IMR-90 (cell line): Measurements from ENCODE around the gene FRMD1. TPM values are rescaled to one million over a fixed set of nuclear protein-coding genes. Genes with fewer than 3 reads are reported as not detected.
A peak's percentile ranks its signal among the peaks of the same experiment; 100 is the strongest.

Source experiments
- ATAC-seq: fragments of 200-7000 bp; cut with Tn5 transposase; 2 replicates; pipeline ENCODE4 v1.9.1; 2020; ENCODE audit warnings: low read depth, mild to moderate bottlenecking, moderate library complexity
- BruUV-seq: library from RNA; stranded (reverse); fragments of 400-500 nt; replicated peaks from 2 replicates; lab custom pipeline; 2021; lab: Mats Ljungman, UMichigan
- CTCF ChIA-PET: fragments of 300-600 bp; formaldehyde crosslinking; extraction: SDS; loops from one replicate; lab custom pipeline; 2021; ENCODE audit warnings: antibody characterized with exemption; lab: Yijun Ruan, JAX
- POLR2A ChIA-PET: fragments of 300-600 bp; sonication (Branson Sonifier 250); formaldehyde crosslinking; loops from one replicate; lab custom pipeline; 2022; ENCODE audit warnings: antibody characterized with exemption; ENCODE audit not compliant: unreplicated experiment; lab: Charles Lee
- DNase-seq: peaks from one replicate; pipeline ENCODE4 v3.0.0; 2013
- H2AFZ ChIP-seq: replicated peaks from 2 replicates; pipeline ENCODE3; 2013; ENCODE audit warnings: low read length, mild to moderate bottlenecking; ENCODE audit not compliant: poor library complexity
- H2AK5ac ChIP-seq: 2 replicates; pipeline ENCODE4 v1.6.1; 2013; ENCODE audit warnings: low read depth, low read length, inconsistent platforms
- H2AK9ac ChIP-seq: replicated peaks from 2 replicates; pipeline ENCODE3; 2013; ENCODE audit warnings: mild to moderate bottlenecking, low read depth, low read length, moderate library complexity; ENCODE audit not compliant: poor library complexity
- H2BK120ac ChIP-seq: 2 replicates; pipeline ENCODE4 v1.6.1; 2013; ENCODE audit warnings: low read depth, low read length, inconsistent platforms
- H2BK15ac ChIP-seq: 3 replicates; pipeline ENCODE4 v1.6.1; 2013; ENCODE audit warnings: low read depth, low read length, inconsistent platforms
- H2BK20ac ChIP-seq: 2 replicates; pipeline ENCODE4 v1.6.1; 2013; ENCODE audit warnings: low read depth, mild to moderate bottlenecking, inconsistent platforms, low read length, moderate library complexity
- H2BK5ac ChIP-seq: 2 replicates; pipeline ENCODE4 v1.6.1; 2013; ENCODE audit warnings: mild to moderate bottlenecking, low read depth, low read length, inconsistent platforms; ENCODE audit not compliant: poor library complexity, severe bottlenecking
- H3K14ac ChIP-seq: replicated peaks from 2 replicates; pipeline ENCODE4 v1.6.1; 2013; ENCODE audit warnings: low read depth, low read length, inconsistent platforms
- H3K18ac ChIP-seq: 2 replicates; pipeline ENCODE4 v1.6.1; 2013; ENCODE audit warnings: low read depth, low read length, control low read depth
- H3K23ac ChIP-seq: 2 replicates; pipeline ENCODE4 v1.6.1; 2013; ENCODE audit warnings: low read depth, low read length, inconsistent platforms
- H3K27ac ChIP-seq: 2 replicates; pipeline ENCODE4 v1.5.1; 2013; ENCODE audit warnings: mild to moderate bottlenecking, control low read depth, low read length; ENCODE audit not compliant: insufficient read depth
- H3K27me3 ChIP-seq: 2 replicates; pipeline ENCODE4 v1.6.1; 2013; ENCODE audit warnings: low read length; ENCODE audit not compliant: control insufficient read depth, insufficient read depth
- H3K36me3 ChIP-seq: 2 replicates; pipeline ENCODE4 v1.6.1; 2013; ENCODE audit warnings: low read length, mixed read lengths; ENCODE audit not compliant: control insufficient read depth, insufficient read depth
- H3K4ac ChIP-seq: 2 replicates; pipeline ENCODE4 v1.6.1; 2013; ENCODE audit warnings: low read depth, low read length, inconsistent platforms
- H3K4me1 ChIP-seq: 2 replicates; pipeline ENCODE4 v1.6.1; 2013; ENCODE audit warnings: low read length, mixed read lengths; ENCODE audit not compliant: control insufficient read depth, insufficient read depth
- H3K4me2 ChIP-seq: 2 replicates; pipeline ENCODE4 v1.6.1; 2013; ENCODE audit warnings: low read depth, mild to moderate bottlenecking, control low read depth, low read length, moderate library complexity
- H3K4me3 ChIP-seq: 2 replicates; pipeline ENCODE4 v1.5.1; 2013; ENCODE audit warnings: low read depth, mild to moderate bottlenecking, control low read depth, low read length, moderate library complexity; ENCODE audit not compliant: insufficient read depth
- H3K56ac ChIP-seq: 2 replicates; pipeline ENCODE4 v1.6.1; 2013; ENCODE audit warnings: low read length, inconsistent platforms; ENCODE audit not compliant: insufficient read depth; ENCODE audit errors: extremely low read depth
- H3K79me1 ChIP-seq, 2 experiments: 2 replicates each; pipeline ENCODE4 v1.6.1; 2013; ENCODE audit warnings: low read length in 2 of 2, inconsistent platforms in 1 of 2, low read depth in 1 of 2
- H3K9ac ChIP-seq: 2 replicates; pipeline ENCODE4 v1.6.1; 2013; ENCODE audit warnings: low read depth, low read length, control low read depth
- H3K9me1 ChIP-seq: 2 replicates; pipeline ENCODE4 v1.6.1; 2013; ENCODE audit warnings: low read length, inconsistent platforms; ENCODE audit not compliant: insufficient read depth
- H3K9me3 ChIP-seq: 2 replicates; pipeline ENCODE4 v1.6.1; 2013; ENCODE audit warnings: low read length; ENCODE audit not compliant: control insufficient read depth, insufficient read depth
- H4K20me1 ChIP-seq: 2 replicates; pipeline ENCODE4 v1.6.1; 2013; ENCODE audit warnings: low read length, inconsistent platforms; ENCODE audit not compliant: insufficient read depth
- H4K5ac ChIP-seq: 2 replicates; pipeline ENCODE4 v1.6.1; 2013; ENCODE audit warnings: mild to moderate bottlenecking, low read depth, low read length, control low read depth
- H4K8ac ChIP-seq, 2 experiments: 2 replicates each; pipeline ENCODE4 v1.6.1; 2013; ENCODE audit warnings: low read depth in 2 of 2, low read length in 2 of 2, control low read depth in 1 of 2, inconsistent platforms in 1 of 2
- H4K91ac ChIP-seq: 2 replicates; pipeline ENCODE4 v1.6.1; 2013; ENCODE audit warnings: low read depth, low read length, inconsistent platforms; ENCODE audit not compliant: insufficient read depth
- CEBPB ChIP-seq: IDR thresholded peaks from 2 replicates; pipeline ENCODE4 v1.6.1; 2012; ENCODE audit warnings: low read depth, low read length, improper control_type of control experiment
- MAFK ChIP-seq: IDR thresholded peaks from 2 replicates; pipeline ENCODE4 v1.6.1; 2012; ENCODE audit warnings: low read depth, low read length, improper control_type of control experiment
- MXI1 ChIP-seq: IDR thresholded peaks from 2 replicates; pipeline ENCODE4 v1.6.1; 2012; ENCODE audit warnings: low read depth, mild to moderate bottlenecking, low read length, moderate library complexity, borderline replicate concordance
- NFE2L2 ChIP-seq: fragments of 150-350 bp; IDR thresholded peaks from 2 replicates; pipeline ENCODE4 v1.6.1; 2016; ENCODE audit warnings: low read depth, mild to moderate bottlenecking, low read length
- RAD21 ChIP-seq: IDR thresholded peaks from 2 replicates; pipeline ENCODE4 v1.6.1; 2012; ENCODE audit warnings: low read length, improper control_type of control experiment
- RCOR1 ChIP-seq: IDR thresholded peaks from 2 replicates; pipeline ENCODE4 v1.6.1; 2012; ENCODE audit warnings: mild to moderate bottlenecking, low read length, improper control_type of control experiment; ENCODE audit not compliant: insufficient replicate concordance
- RFX5 ChIP-seq: IDR thresholded peaks from 2 replicates; pipeline ENCODE4 v1.8.0; 2012; ENCODE audit warnings: low read depth, mild to moderate bottlenecking, low read length, moderate library complexity
- SMC3 ChIP-seq: fragments of 150-350 bp; IDR thresholded peaks from 2 replicates; pipeline ENCODE4 v1.6.1; 2016; ENCODE audit warnings: low read depth, mild to moderate bottlenecking, antibody characterized with exemption, low read length, moderate library complexity
- WGBS, 2 experiments: methylation state at CpG; one replicate each; pipeline versions ENCODE4 v1.1.5 to v1.1.7; 2013; ENCODE audit warnings: missing lambda C conversion rate in 2 of 2; ENCODE audit not compliant: insufficient read length in 1 of 2; ENCODE audit errors: extremely low coverage in 2 of 2; 5-methylcytosine and 5-hydroxymethylcytosine counted together
- dilution Hi-C: fragments of 300-500 bp; cut with HindIII; formaldehyde crosslinking; loops from one replicate; pipeline ENCODE4 v1.14.3; 2018; ENCODE audit warnings: low sequenced_read_pairs; ENCODE audit not compliant: unreplicated experiment
- in situ Hi-C: fragments of 300-500 bp; cut with MboI; formaldehyde crosslinking; loops from 3 replicates; pipeline ENCODE4 v1.14.3; 2019; ENCODE audit warnings: low sequenced_read_pairs, inconsistent platforms, mixed read lengths
- intact Hi-C: fragments of 100-400 bp; cut with micrococcal nuclease; formaldehyde crosslinking; loops from 2 replicates; pipeline ENCODE4 v1.10.0; 2022
- polyA plus RNA-seq, 3 experiments: library from polyadenylated mRNA; depleted of rRNA; stranded (reverse); fragments of >200 nt; gene quantifications; 2 replicates each; pipeline ENCODE4 v1.2.3, GENCODE V29; 2012; ENCODE audit warnings: low replicate concordance in 1 of 3
- total RNA-seq: library from RNA; depleted of rRNA; stranded (reverse); fragments of >200 nt; gene quantifications from 2 replicates; pipeline ENCODE4 v1.2.3, GENCODE V29; 2012
- TF ChIP-seq, protein P1 (sequence below): fragments of 150-350 bp; IDR thresholded peaks from 2 replicates; pipeline ENCODE4 v1.6.1; 2016; ENCODE audit warnings: low read depth, mild to moderate bottlenecking, low read length, moderate library complexity, borderline replicate concordance
- TF ChIP-seq, protein P2 (sequence below): conservative IDR thresholded peaks from 2 replicates; pipeline ENCODE4 v1.5.1; 2012; ENCODE audit warnings: mild to moderate bottlenecking, low read depth, low read length, improper control_type of control experiment

FRMD1 gene
- total and polyA plus RNA-seq, 2 of the 4 experiments (the other 2 are of a cell fraction) = not detected

DNA sequence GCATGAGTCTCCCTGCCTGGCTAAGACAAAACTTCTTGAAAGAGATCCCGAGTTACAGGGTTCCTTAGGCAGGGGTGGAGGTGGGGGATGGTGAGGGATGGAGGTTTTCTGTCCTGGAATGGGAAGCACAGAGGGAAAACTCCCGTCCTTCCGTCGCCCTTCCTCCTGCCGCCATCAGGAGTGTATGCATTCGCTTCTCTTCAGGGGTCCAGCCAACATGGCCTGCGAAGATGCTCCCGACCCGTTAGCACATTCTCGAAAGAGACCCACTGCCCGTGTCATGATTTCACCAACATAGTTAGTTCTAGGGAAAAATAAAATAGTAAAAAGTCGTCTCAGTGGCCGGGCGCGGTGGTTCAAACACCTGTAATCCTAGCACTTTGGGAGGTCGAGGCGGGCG is 44.5 kb downstream of the FRMD1 start:
- TF ChIP-seq RFX5 (no peak), RAD21 (no peak), NFE2L2 (no peak), RCOR1 (no peak), CEBPB (no peak), MXI1 (no peak), SMC3 (no peak), MAFK (no peak)
- TF ChIP-seq, protein P1, sequence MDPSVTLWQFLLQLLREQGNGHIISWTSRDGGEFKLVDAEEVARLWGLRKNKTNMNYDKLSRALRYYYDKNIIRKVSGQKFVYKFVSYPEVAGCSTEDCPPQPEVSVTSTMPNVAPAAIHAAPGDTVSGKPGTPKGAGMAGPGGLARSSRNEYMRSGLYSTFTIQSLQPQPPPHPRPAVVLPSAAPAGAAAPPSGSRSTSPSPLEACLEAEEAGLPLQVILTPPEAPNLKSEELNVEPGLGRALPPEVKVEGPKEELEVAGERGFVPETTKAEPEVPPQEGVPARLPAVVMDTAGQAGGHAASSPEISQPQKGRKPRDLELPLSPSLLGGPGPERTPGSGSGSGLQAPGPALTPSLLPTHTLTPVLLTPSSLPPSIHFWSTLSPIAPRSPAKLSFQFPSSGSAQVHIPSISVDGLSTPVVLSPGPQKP = no peak
- TF ChIP-seq, protein P2, sequence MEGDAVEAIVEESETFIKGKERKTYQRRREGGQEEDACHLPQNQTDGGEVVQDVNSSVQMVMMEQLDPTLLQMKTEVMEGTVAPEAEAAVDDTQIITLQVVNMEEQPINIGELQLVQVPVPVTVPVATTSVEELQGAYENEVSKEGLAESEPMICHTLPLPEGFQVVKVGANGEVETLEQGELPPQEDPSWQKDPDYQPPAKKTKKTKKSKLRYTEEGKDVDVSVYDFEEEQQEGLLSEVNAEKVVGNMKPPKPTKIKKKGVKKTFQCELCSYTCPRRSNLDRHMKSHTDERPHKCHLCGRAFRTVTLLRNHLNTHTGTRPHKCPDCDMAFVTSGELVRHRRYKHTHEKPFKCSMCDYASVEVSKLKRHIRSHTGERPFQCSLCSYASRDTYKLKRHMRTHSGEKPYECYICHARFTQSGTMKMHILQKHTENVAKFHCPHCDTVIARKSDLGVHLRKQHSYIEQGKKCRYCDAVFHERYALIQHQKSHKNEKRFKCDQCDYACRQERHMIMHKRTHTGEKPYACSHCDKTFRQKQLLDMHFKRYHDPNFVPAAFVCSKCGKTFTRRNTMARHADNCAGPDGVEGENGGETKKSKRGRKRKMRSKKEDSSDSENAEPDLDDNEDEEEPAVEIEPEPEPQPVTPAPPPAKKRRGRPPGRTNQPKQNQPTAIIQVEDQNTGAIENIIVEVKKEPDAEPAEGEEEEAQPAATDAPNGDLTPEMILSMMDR = no peak
- DNase-seq = no peak
- H3K27me3 ChIP-seq = no peaks in the 10 kb centered on the region
- H4K8ac ChIP-seq = peak overlapping the region; percentile 43 to 68; a peak in 2 of 4 replicates
- ChIA-PET CTCF (no interaction called here), POLR2A (no interaction called here)
- 0 out of 2 replicates have a peak overlapping the region, but pooled peaks have one; percentile 36 for H4K5ac ChIP-seq
- no peak overlapping the region for H3K4me3 ChIP-seq
- no peak overlapping the region for H2AK9ac ChIP-seq
- intact Hi-C loops = loop anchor here (10.0 kb wide), 2 partner anchors 80 to 210 kb away; partner anchors contain the start of gene AFDN
- peak overlapping the region; percentile 17 for H3K4ac ChIP-seq
- H2AK5ac ChIP-seq = peak overlapping the region; percentile 87
- 0 out of 2 replicates have a peak overlapping the region, but pooled peaks have one; percentile 5 for H3K14ac ChIP-seq
- no peak overlapping the region for H3K4me2 ChIP-seq
- no peak overlapping the region for H3K56ac ChIP-seq
- H3K23ac ChIP-seq = no peak overlapping the region
- WGBS, 2 experiments = 40% methylated on average over 1 of the region's 18 CpGs; no CpG with 5 or more reads in 1 of the 2 experiments
- peak overlapping the region; percentile 41; the same call in 1 of the 2 replicates for H2BK120ac ChIP-seq
- peaks cover 15% of the 10 kb centered on the region for H3K4me1 ChIP-seq
- peak overlapping the region; percentile 59 for H2AFZ ChIP-seq
- H2BK5ac ChIP-seq = peak overlapping the region; percentile 83
- H3K9ac ChIP-seq = no peak overlapping the region
- dilution Hi-C loops = no loop called here
- no peaks in the 10 kb centered on the region for H4K20me1 ChIP-seq
- H2BK20ac ChIP-seq = peak overlapping the region; percentile 58; the same call in 1 of the 2 replicates
- in situ Hi-C loops = no loop called here
- H3K9me3 ChIP-seq = no peaks in the 10 kb centered on the region
- H3K79me1 ChIP-seq = no peaks in the 10 kb centered on the region
- ATAC-seq = no peak
- no peaks in the 10 kb centered on the region for H3K36me3 ChIP-seq
- H2BK15ac ChIP-seq = peak overlapping the region; percentile 25
- no peak overlapping the region; the same call in 1 of the 2 replicates for H3K18ac ChIP-seq
- peaks cover 14% of the 10 kb centered on the region for H3K9me1 ChIP-seq
- H3K27ac ChIP-seq = peak overlapping the region; percentile 50; the same call in 1 of the 2 replicates
- peak overlapping the region; percentile 40; the same call in 1 of the 2 replicates for H4K91ac ChIP-seq
- no TSS peak for BruUV-seq
